ENCODE data around the gene C16orf78.

GRCh38 chr16:49396206-49396720, 22.7 kb downstream of the C16orf78 start:
- TF ChIP-seq CTCF (conservative IDR thresholded peaks at IDR 0.05) (no peak), EZH2 (IDR thresholded peaks at IDR 0.05; ENCODE audit: low read depth) (no peak)

Measured in PC-9 (cell line).